HFFc6 (cell line): ENCODE data around the gene TLCD3B. TPM values are rescaled to one million over a fixed set of nuclear protein-coding genes. Genes with fewer than 3 reads are reported as not detected.

Source experiments
- DNase-seq: peaks from one replicate; pipeline ENCODE4 v3.0.0-alpha.2; 2018
- H3K27ac Mint-ChIP-seq: 2 replicates; pipeline ENCODE4 v1.8.0; 2020; ENCODE audit warnings: mild to moderate bottlenecking, mixed read lengths
- H3K27me3 Mint-ChIP-seq: 2 replicates; pipeline ENCODE4 v1.8.0; 2021; ENCODE audit warnings: mild to moderate bottlenecking, moderate library complexity, mixed read lengths; ENCODE audit not compliant: insufficient read depth
- H3K36me3 Mint-ChIP-seq: 2 replicates; pipeline ENCODE4 v1.8.0; 2021; ENCODE audit warnings: low read depth, mixed read lengths
- H3K4me1 Mint-ChIP-seq: 2 replicates; pipeline ENCODE4 v1.8.0; 2020; ENCODE audit warnings: low read depth, mixed read lengths
- H3K4me3 Mint-ChIP-seq: 2 replicates; pipeline ENCODE4 v1.8.0; 2020; ENCODE audit warnings: mild to moderate bottlenecking, moderate library complexity, mixed read lengths
- H3K9me3 Mint-ChIP-seq: 2 replicates; pipeline ENCODE4 v1.8.0; 2020; ENCODE audit warnings: mild to moderate bottlenecking, mixed read lengths
- CTCF ChIP-seq: fragments of 200-600 bp; sonication (generic); IDR thresholded peaks from 2 replicates; pipeline ENCODE4 v1.5.0; 2021; ENCODE audit warnings: antibody characterized with exemption, mild to moderate bottlenecking
- total RNA-seq, 6 experiments: library from RNA; stranded (reverse); fragmentation: NEBNext Ultra II Directional; extraction: Animal tissue kit (Norgen Biotek cat#: 25700); gene quantifications; 2 replicates in 1 of 6; 3 replicates in 5 of 6; pipeline ENCODE4 v1.2.3, GENCODE V29; 2021

The TLCD3B gene
- total RNA-seq, 6 experiments from 2014 or later, result 0.28 to 0.39 (median 0.33) TPM; not detected in 2

DNA sequence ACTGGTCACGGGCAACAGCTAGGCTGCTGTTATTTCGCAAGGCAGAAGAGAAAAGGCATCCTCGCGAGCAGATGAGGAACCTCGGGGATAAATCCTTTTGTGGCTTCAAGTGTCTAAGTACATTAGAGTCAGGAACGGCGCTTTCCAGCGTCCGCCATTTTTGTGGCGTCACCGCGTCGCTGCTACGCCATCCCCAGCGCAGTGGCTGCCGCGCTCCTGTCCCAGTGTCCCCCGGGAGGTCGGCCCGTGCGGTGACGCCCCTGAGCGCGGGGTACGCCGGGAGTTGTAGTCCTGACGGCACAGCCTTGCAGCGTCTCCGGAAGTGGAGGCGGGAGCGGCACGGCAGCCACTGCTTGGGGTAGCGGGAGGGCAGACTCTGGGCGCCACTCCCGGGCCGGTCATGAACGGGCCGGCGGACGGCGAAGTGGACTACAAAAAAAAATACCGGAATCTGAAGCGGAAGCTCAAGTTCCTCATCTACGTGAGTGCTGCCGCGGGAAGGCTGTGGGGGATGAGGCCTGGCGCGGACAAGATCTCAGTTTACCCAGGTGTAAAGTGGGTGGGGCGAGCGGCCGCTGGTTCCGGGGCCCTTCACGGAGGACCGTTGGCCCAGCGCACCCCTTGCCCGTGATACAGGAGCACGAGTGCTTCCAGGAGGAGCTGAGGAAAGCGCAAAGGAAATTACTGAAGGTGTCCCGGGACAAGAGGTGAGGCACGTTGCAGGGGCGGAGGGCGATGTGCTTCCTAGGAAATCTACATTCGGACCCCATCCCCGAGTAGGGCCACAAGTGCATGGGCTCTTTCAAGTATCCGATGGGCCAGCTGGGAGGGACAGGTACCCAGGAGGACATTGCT, 34.9 kb downstream of the TLCD3B start, which contains the start of gene INO80E:
INO80E (plus strand) TSS at position 331 of the 855 bp plus-strand sequence; CDS start at position 401, 70 bp downstream.
- Mint-ChIP-seq H3K4me3 (peak within 1 kb of the TSS; percentile 95), H3K27ac (peak within 1 kb of the TSS; percentile 98), H3K4me1 (peaks cover 29% of the 10 kb centered on the region), H3K36me3 (peaks cover 33% of the 10 kb centered on the region), H3K27me3 (peaks cover 5% of the 10 kb centered on the region), H3K9me3 (no peaks in the 10 kb centered on the region)
- TF ChIP-seq CTCF, result no peak
- DNase-seq, result peak; percentile 95

- DNase-seq, result peak; percentile 42
- peaks cover 35% of the 10 kb centered on the region for H3K36me3 Mint-ChIP-seq
- no peaks in the 10 kb centered on the region for H3K9me3 Mint-ChIP-seq
- H3K27me3 Mint-ChIP-seq, result peaks cover 5% of the 10 kb centered on the region
- peak within 1 kb of the TSS; percentile 95 for H3K4me3 Mint-ChIP-seq
- peak within 1 kb of the TSS; percentile 98 for H3K27ac Mint-ChIP-seq
- no peak for TF ChIP-seq CTCF
- H3K4me1 Mint-ChIP-seq, result peaks cover 29% of the 10 kb centered on the region
These were observed 35.7 kb downstream of the TLCD3B start, which contains the start of gene HIRIP3 for GRCh38 chr16:29995324-29995910. TSS of gene HIRIP3 (minus strand) at chr16:29995617. CDS start at chr16:29995605, 12 bp downstream.

GRCh38 chr16:29994600-29995323, 36.3 kb downstream of the TLCD3B start:
- Mint-ChIP-seq H3K36me3 (peaks cover 38% of the 10 kb centered on the region), H3K4me1 (peaks cover 29% of the 10 kb centered on the region), H3K9me3 (no peaks in the 10 kb centered on the region)

DNA sequence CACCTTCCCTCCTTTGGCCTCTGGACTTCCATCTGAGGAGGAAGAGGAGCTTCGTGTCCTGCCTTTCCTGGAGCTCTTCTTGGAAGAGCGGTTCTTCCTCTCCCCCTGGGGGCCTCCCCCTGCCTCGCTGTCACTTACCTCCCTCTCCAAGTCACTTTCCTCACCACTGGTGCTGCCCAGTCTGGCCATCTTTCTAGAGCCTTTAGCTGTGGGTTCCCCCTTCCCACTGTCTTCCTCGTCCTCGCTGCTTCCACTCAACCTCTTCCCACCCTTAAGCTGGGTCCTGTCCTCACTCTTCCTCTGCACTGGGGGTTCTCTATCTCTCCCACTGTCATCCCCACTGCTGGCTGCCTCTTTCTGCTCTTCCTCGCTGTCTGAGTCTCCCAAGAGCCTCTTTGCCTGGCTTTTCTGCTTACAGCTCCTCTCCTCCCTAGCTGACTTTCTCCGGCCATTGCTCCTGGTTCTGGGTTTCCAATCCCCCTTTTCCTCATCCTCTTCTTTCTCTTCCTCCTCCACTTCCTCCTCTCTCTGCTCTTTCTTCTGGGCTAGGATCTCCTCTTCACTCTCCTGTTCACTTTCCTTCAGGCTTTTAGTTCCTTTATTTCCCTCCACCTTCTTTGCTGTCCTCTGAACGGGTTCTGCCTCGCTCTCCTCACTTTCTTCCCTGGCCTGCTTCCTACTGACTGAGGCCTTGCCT, 37.0 kb downstream of the TLCD3B start:
- DNase-seq, result no peak
- peak overlapping the region; percentile 95 for H3K4me3 Mint-ChIP-seq
- peaks cover 33% of the 10 kb centered on the region for H3K36me3 Mint-ChIP-seq
- peak overlapping the region; percentile 98 for H3K27ac Mint-ChIP-seq
- TF ChIP-seq CTCF, result no peak
- peaks cover 29% of the 10 kb centered on the region for H3K4me1 Mint-ChIP-seq
- no peaks in the 10 kb centered on the region for H3K9me3 Mint-ChIP-seq
- H3K27me3 Mint-ChIP-seq, result peaks cover 5% of the 10 kb centered on the region

More at GRCh38 chr16:29994600-29995323, 36.3 kb downstream of the TLCD3B start:
- no peak for TF ChIP-seq CTCF
- H3K4me3 Mint-ChIP-seq, result peak overlapping the region; percentile 95
- peak; percentile 96 for DNase-seq
- H3K27ac Mint-ChIP-seq, result peak overlapping the region; percentile 98
- peaks cover 5% of the 10 kb centered on the region for H3K27me3 Mint-ChIP-seq
